Endodermal cell (in vitro differentiated cells): Measurements from ENCODE around the gene SLC2A2. TPM values are rescaled to one million over a fixed set of nuclear protein-coding genes. Genes with fewer than 3 reads are reported as not detected.
A peak's percentile ranks its signal among the peaks of the same experiment; 100 is the strongest.

Experiments used
- DNase-seq: peaks from one replicate; pipeline ENCODE4 v3.0.0-alpha.2; 2017
- H3K27ac ChIP-seq: 2 replicates; pipeline ENCODE4 v1.5.1; 2013; ENCODE audit warnings: mild to moderate bottlenecking, low read depth, low read length, moderate library complexity
- H3K27me3 ChIP-seq: 2 replicates; pipeline ENCODE4 v1.6.1; 2013; ENCODE audit warnings: mild to moderate bottlenecking, low read length, moderate library complexity; ENCODE audit not compliant: insufficient read depth, control insufficient read depth, poor library complexity, severe bottlenecking
- H3K36me3 ChIP-seq: 2 replicates; pipeline ENCODE4 v1.7.0; 2013; ENCODE audit warnings: mild to moderate bottlenecking, low read length, moderate library complexity; ENCODE audit not compliant: control insufficient read depth, insufficient read depth
- H3K4me1 ChIP-seq: one replicate; pipeline ENCODE4 v1.7.0; 2013; ENCODE audit warnings: low read length; ENCODE audit not compliant: control insufficient read depth, insufficient read depth
- H3K4me3 ChIP-seq: 2 replicates; pipeline ENCODE4 v1.5.1; 2013; ENCODE audit warnings: mild to moderate bottlenecking, low read length, moderate library complexity
- H3K9ac ChIP-seq: 2 replicates; pipeline ENCODE4 v1.6.1; 2013; ENCODE audit warnings: mild to moderate bottlenecking, low read length, moderate library complexity; ENCODE audit not compliant: poor library complexity, severe bottlenecking; ENCODE audit errors: extremely low read depth
- H3K9me3 ChIP-seq: 2 replicates; pipeline ENCODE4 v1.6.1; 2013; ENCODE audit warnings: mild to moderate bottlenecking, low read length, moderate library complexity; ENCODE audit not compliant: control insufficient read depth
- H3K27ac Mint-ChIP-seq: 2 replicates; pipeline ENCODE4 v1.8.0; 2020; ENCODE audit warnings: mixed read lengths
- H3K27me3 Mint-ChIP-seq: 2 replicates; pipeline ENCODE4 v1.8.0; 2021; ENCODE audit warnings: mild to moderate bottlenecking, mixed read lengths; ENCODE audit not compliant: insufficient read depth
- H3K36me3 Mint-ChIP-seq: 2 replicates; pipeline ENCODE4 v1.8.0; 2020; ENCODE audit warnings: low read depth, mixed read lengths
- H3K4me1 Mint-ChIP-seq: 2 replicates; pipeline ENCODE4 v1.8.0; 2020; ENCODE audit warnings: mixed read lengths
- H3K4me3 Mint-ChIP-seq: 2 replicates; pipeline ENCODE4 v1.8.0; 2020; ENCODE audit warnings: mild to moderate bottlenecking, moderate library complexity, mixed read lengths
- H3K9me3 Mint-ChIP-seq: 2 replicates; pipeline ENCODE4 v1.8.0; 2020; ENCODE audit warnings: mild to moderate bottlenecking, mixed read lengths
- WGBS, 2 experiments: methylation state at CpG; one replicate each; pipeline versions ENCODE4 v1.1.5 to v1.1.7; 2013; ENCODE audit warnings: missing lambda C conversion rate in 2 of 2, mixed read lengths in 1 of 2; ENCODE audit not compliant: insufficient coverage in 1 of 2, insufficient read length in 1 of 2; 5-methylcytosine and 5-hydroxymethylcytosine counted together
- total RNA-seq, 2 donors: library from RNA; stranded (reverse); fragmentation: NEBNext Ultra II Directional in 1 of 2; extraction: Animal tissue kit (Norgen Biotek cat#: 25700) in 1 of 2; gene quantifications; 2 replicates in 1 of 2; 3 replicates in 1 of 2; pipeline ENCODE4 v1.2.1, GENCODE V29; 2021
- TF ChIP-seq, protein P1 (sequence below): fragments of 200-600 bp; sonication (generic); conservative IDR thresholded peaks from 2 replicates; pipeline ENCODE4 v1.5.0; 2021; ENCODE audit warnings: antibody characterized with exemption, mild to moderate bottlenecking

The SLC2A2 gene
- total RNA-seq, 2 donors from 2014 or later: 0.24 to 0.51 TPM

- no peaks in the 10 kb centered on the region for H3K36me3 Mint-ChIP-seq
- peak overlapping the region; percentile 30 for H3K4me3 ChIP-seq
- peaks cover 11% of the 10 kb centered on the region for H3K4me1 Mint-ChIP-seq
- H3K27ac ChIP-seq: no peak overlapping the region
- H3K27me3 Mint-ChIP-seq: peaks cover 2% of the 10 kb centered on the region
- H3K4me1 ChIP-seq: no peaks in the 10 kb centered on the region
- TF ChIP-seq, protein P1, sequence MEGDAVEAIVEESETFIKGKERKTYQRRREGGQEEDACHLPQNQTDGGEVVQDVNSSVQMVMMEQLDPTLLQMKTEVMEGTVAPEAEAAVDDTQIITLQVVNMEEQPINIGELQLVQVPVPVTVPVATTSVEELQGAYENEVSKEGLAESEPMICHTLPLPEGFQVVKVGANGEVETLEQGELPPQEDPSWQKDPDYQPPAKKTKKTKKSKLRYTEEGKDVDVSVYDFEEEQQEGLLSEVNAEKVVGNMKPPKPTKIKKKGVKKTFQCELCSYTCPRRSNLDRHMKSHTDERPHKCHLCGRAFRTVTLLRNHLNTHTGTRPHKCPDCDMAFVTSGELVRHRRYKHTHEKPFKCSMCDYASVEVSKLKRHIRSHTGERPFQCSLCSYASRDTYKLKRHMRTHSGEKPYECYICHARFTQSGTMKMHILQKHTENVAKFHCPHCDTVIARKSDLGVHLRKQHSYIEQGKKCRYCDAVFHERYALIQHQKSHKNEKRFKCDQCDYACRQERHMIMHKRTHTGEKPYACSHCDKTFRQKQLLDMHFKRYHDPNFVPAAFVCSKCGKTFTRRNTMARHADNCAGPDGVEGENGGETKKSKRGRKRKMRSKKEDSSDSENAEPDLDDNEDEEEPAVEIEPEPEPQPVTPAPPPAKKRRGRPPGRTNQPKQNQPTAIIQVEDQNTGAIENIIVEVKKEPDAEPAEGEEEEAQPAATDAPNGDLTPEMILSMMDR: no peak
- H3K9me3 Mint-ChIP-seq: no peaks in the 10 kb centered on the region
- no peak overlapping the region for H3K27ac Mint-ChIP-seq
- no peaks in the 10 kb centered on the region for H3K36me3 ChIP-seq
- no CpG with 5 or more reads among the region's 1 CpG for whole genome bisulfite sequencing, 2 experiments
- no peak overlapping the region for H3K9ac ChIP-seq
- no peaks in the 10 kb centered on the region for H3K27me3 ChIP-seq
- H3K4me3 Mint-ChIP-seq: no peak overlapping the region
- DNase-seq: no peak
- H3K9me3 ChIP-seq: no peaks in the 10 kb centered on the region
These were observed 31.5 kb upstream of the SLC2A2 start for GRCh38 chr3:171058058-171058457.

- Histone ChIP-seq H3K36me3 (no peaks in the 10 kb centered on the region), H3K9ac (no peak overlapping the region), H3K27me3 (no peaks in the 10 kb centered on the region), H3K4me1 (no peaks in the 10 kb centered on the region), H3K4me3 (no peak overlapping the region), H3K27ac (no peak overlapping the region), H3K9me3 (no peaks in the 10 kb centered on the region)
- Mint-ChIP-seq H3K4me1 (peaks cover 8% of the 10 kb centered on the region), H3K9me3 (no peaks in the 10 kb centered on the region), H3K27ac (no peak overlapping the region), H3K27me3 (peaks cover 2% of the 10 kb centered on the region), H3K4me3 (no peak overlapping the region), H3K36me3 (no peaks in the 10 kb centered on the region)
- TF ChIP-seq, protein P1: no peak
- no peak for DNase-seq
- WGBS, 2 experiments: 80 to 83% methylated on average over 1 of the region's 1 CpG
These were observed 30.6 kb upstream of the SLC2A2 start for GRCh38 chr3:171057072-171057471.

- no peak overlapping the region for H3K27ac ChIP-seq
- WGBS, 2 experiments: 94 to 97% methylated on average over 5 of the region's 5 CpGs
- no peak for DNase-seq
- Mint-ChIP-seq H3K27me3 (peaks cover 2% of the 10 kb centered on the region), H3K9me3 (no peaks in the 10 kb centered on the region), H3K36me3 (no peaks in the 10 kb centered on the region), H3K4me3 (no peak overlapping the region), H3K4me1 (peaks cover 2% of the 10 kb centered on the region), H3K27ac (no peak overlapping the region)
- no peak overlapping the region for H3K9ac ChIP-seq
- H3K4me3 ChIP-seq: no peak overlapping the region
- no peaks in the 10 kb centered on the region for H3K4me1 ChIP-seq
- H3K27me3 ChIP-seq: no peaks in the 10 kb centered on the region
- TF ChIP-seq, protein P1: no peak
- no peaks in the 10 kb centered on the region for H3K36me3 ChIP-seq
- H3K9me3 ChIP-seq: no peaks in the 10 kb centered on the region
These were observed 30.0 kb upstream of the SLC2A2 start for GRCh38 chr3:171056528-171056927.
